Stimulated activated naive B cell treated with anti-CD40 and anti-IgM and Interleukin-4, amounts not matched to agents 10 μg/mL and 1 μg/mL and 100 μg/mL, for 72 hours (primary cell): ENCODE measurements around the gene EFCAB10.
A peak's percentile ranks its signal among the peaks of the same experiment; 100 is the strongest.
"Not testable (repeated sequence)": the region's sequence is repeated elsewhere in the genome, so short reads cannot be mapped to it uniquely, and the experiment has no call there.

Experiments used
- ATAC-seq, 2 donors: fragments of 150-1000 bp; cut with Tn5 transposase; replicated peaks; 2 replicates each; pipeline ENCODE4 v1.10.0; 2021; ENCODE audit warnings: moderate library complexity in 1 of 2
- DNase-seq: peaks from one replicate; pipeline ENCODE4 v3.0.0; 2021
- H3K27ac Mint-ChIP-seq: one replicate; pipeline ENCODE4 v1.8.0; 2022; ENCODE audit warnings: mild to moderate bottlenecking, mixed read lengths
- H3K27me3 Mint-ChIP-seq, 2 donors: one replicate each; pipeline ENCODE4 v1.8.0; 2022; ENCODE audit warnings: mixed read lengths in 2 of 2
- H3K36me3 Mint-ChIP-seq, 2 donors: one replicate each; pipeline ENCODE4 v1.8.0; 2022; ENCODE audit warnings: mixed read lengths in 2 of 2, mild to moderate bottlenecking in 1 of 2
- H3K4me1 Mint-ChIP-seq, 2 donors: one replicate each; pipeline ENCODE4 v1.8.0; 2022; ENCODE audit warnings: mixed read lengths in 2 of 2, mild to moderate bottlenecking in 1 of 2
- H3K4me3 Mint-ChIP-seq, 2 donors: one replicate each; pipeline ENCODE4 v1.8.0; 2022; ENCODE audit warnings: mild to moderate bottlenecking in 2 of 2, mixed read lengths in 2 of 2, moderate library complexity in 1 of 2
- H3K9me3 Mint-ChIP-seq, 2 donors: one replicate each; pipeline ENCODE4 v1.8.0; 2022; ENCODE audit warnings: mixed read lengths in 2 of 2, mild to moderate bottlenecking in 1 of 2

Gene EFCAB10

GRCh38 chr7:105611856-105612775 lies 30.8 kb upstream of the EFCAB10 start:
- no peak overlapping the region for H3K4me3 Mint-ChIP-seq
- H3K27me3 Mint-ChIP-seq = no peaks in the 10 kb centered on the region
- DNase-seq (no peak), ATAC-seq (no peak)
- H3K9me3 Mint-ChIP-seq = no peaks in the 10 kb centered on the region
- peak overlapping the region; percentile 28 for H3K27ac Mint-ChIP-seq
- peaks cover 11 to 47% of the 10 kb centered on the region in 2 donors for H3K36me3 Mint-ChIP-seq
- no peaks in the 10 kb centered on the region for H3K4me1 Mint-ChIP-seq

GRCh38 chr7:105610165-105610930 lies 29.1 kb upstream of the EFCAB10 start:
- Mint-ChIP-seq H3K9me3 (no peaks in the 10 kb centered on the region), H3K4me3 (no peak overlapping the region), H3K27ac (no peak overlapping the region), H3K27me3 (no peaks in the 10 kb centered on the region), H3K4me1 (no peaks in the 10 kb centered on the region), H3K36me3 (peaks cover 10 to 44% of the 10 kb centered on the region in 2 donors)
- DNase-seq = no peak
- ATAC-seq = no peak

- no peaks in the 10 kb centered on the region for H3K27me3 Mint-ChIP-seq
- H3K9me3 Mint-ChIP-seq = no peaks in the 10 kb centered on the region
- no peak overlapping the region for H3K27ac Mint-ChIP-seq
- H3K4me3 Mint-ChIP-seq = no peak overlapping the region
- H3K4me1 Mint-ChIP-seq = no peaks in the 10 kb centered on the region
- ATAC-seq (no peak), DNase-seq (no peak)
- H3K36me3 Mint-ChIP-seq = peaks cover 2 to 18% of the 10 kb centered on the region in 2 donors
Observed at GRCh38 chr7:105602325-105603305, 21.3 kb upstream of the EFCAB10 start.

DNA sequence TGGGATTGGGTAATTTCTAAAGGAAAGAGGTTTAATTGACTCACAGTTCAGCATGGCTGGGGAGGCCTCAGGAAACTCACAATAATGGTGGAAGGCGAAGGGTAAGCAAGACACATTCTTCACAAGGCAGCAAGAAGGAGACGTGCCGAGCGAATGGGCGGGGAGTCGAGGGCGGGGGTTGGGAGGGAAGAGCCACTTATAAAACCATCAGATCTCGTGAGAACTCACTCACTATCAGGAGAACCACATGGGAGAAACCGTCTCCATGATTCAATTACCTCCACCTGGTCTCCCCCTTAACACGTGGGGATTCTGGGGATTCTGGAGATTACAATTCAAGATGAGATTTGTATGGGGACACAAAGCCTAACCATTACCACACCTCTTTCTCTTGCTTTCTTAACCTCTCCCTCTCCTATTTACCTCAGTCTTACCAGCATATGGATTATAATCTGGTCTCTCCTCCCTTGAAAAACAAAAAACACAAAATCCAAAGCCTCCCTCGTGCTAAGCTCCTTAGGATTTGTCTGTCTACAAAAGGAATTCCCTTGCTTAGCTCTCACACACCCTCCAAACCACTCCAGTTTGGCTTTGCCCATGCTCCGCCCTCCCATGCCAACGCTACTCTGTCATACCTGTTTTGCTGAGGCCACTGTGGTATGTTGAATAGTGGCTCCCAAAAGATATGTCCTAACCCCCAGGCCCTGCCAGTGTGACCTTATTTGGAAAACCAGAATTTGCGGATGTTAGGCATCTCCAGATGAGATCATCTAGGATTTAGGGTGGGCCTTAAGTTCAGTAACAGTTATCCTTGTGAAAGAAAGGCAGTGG lies 19.6 kb upstream of the EFCAB10 start:
- Mint-ChIP-seq H3K4me3 (no peak overlapping the region), H3K36me3 (peaks cover 2 to 6% of the 10 kb centered on the region in 2 donors), H3K9me3 (no peaks in the 10 kb centered on the region), H3K27me3 (peaks cover 4 to 5% of the 10 kb centered on the region in 2 donors), H3K27ac (no peak overlapping the region), H3K4me1 (no peaks in the 10 kb centered on the region)
- DNase-seq (no peak), ATAC-seq (no peak)

GRCh38 chr7:105599551-105599950 lies 18.3 kb upstream of the EFCAB10 start:
- Mint-ChIP-seq H3K36me3 (peaks cover 2 to 6% of the 10 kb centered on the region in 2 donors), H3K27ac (no peak overlapping the region), H3K27me3 (peaks cover 4 to 5% of the 10 kb centered on the region in 2 donors), H3K4me3 (no peak overlapping the region), H3K4me1 (no peaks in the 10 kb centered on the region), H3K9me3 (no peaks in the 10 kb centered on the region)
- DNase-seq (no peak), ATAC-seq (no peak)

DNA sequence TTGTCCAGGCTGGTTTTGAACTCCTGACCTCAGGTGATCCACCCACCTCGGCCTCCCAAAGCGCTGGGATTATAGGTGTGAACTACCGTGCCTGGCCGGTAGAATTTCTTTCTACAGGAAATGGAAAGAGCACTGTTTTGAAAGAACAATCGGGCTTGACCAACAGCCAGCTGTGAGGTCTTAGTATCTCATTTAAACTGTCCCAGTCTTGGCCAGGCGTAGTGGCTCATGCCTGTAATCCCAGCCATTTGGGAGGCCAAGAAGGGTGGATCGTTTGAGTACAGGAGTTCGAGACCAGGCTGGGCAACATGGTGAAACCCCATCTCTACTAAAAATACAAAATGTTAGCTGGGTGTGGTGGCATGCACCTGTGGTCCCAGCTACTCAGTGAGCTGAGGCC lies 17.8 kb upstream of the EFCAB10 start:
- H3K27ac Mint-ChIP-seq, DNase-seq, ATAC-seq, H3K27me3 Mint-ChIP-seq, H3K4me1 Mint-ChIP-seq, H3K9me3 Mint-ChIP-seq, H3K4me3 Mint-ChIP-seq, H3K36me3 Mint-ChIP-seq: not testable (repeated sequence)

GRCh38 chr7:105596866-105597265 lies 15.6 kb upstream of the EFCAB10 start:
- no peak overlapping the region for H3K27ac Mint-ChIP-seq

GRCh38 chr7:105594034-105594433 lies 12.7 kb upstream of the EFCAB10 start:
- no peaks in the 10 kb centered on the region for H3K36me3 Mint-ChIP-seq
- no peak overlapping the region for H3K4me3 Mint-ChIP-seq
- H3K27ac Mint-ChIP-seq = no peak overlapping the region
- peaks cover 5 to 6% of the 10 kb centered on the region in 2 donors for H3K4me1 Mint-ChIP-seq
- ATAC-seq (no peak), DNase-seq (no peak)
- H3K27me3 Mint-ChIP-seq = peaks cover 4 to 5% of the 10 kb centered on the region in 2 donors
- no peaks in the 10 kb centered on the region for H3K9me3 Mint-ChIP-seq

More at GRCh38 chr7:105596866-105597265, 15.6 kb upstream of the EFCAB10 start:
- Mint-ChIP-seq H3K36me3 (no peaks in the 10 kb centered on the region), H3K27me3 (peaks cover 4 to 5% of the 10 kb centered on the region in 2 donors), H3K9me3 (no peaks in the 10 kb centered on the region), H3K4me1 (no peaks in the 10 kb centered on the region), H3K4me3 (no peak overlapping the region)
- DNase-seq (no peak), ATAC-seq (no peak)

- H3K9me3 Mint-ChIP-seq = no peaks in the 10 kb centered on the region
- DNase-seq (no peak), ATAC-seq (no peak)
- no peak overlapping the region for H3K27ac Mint-ChIP-seq
- peaks cover 11 to 17% of the 10 kb centered on the region in 2 donors for H3K4me1 Mint-ChIP-seq
- H3K4me3 Mint-ChIP-seq = no peak overlapping the region
- no peaks in the 10 kb centered on the region for H3K27me3 Mint-ChIP-seq
- no peaks in the 10 kb centered on the region for H3K36me3 Mint-ChIP-seq
Observed at GRCh38 chr7:105591522-105591921, 10.2 kb upstream of the EFCAB10 start.

DNA sequence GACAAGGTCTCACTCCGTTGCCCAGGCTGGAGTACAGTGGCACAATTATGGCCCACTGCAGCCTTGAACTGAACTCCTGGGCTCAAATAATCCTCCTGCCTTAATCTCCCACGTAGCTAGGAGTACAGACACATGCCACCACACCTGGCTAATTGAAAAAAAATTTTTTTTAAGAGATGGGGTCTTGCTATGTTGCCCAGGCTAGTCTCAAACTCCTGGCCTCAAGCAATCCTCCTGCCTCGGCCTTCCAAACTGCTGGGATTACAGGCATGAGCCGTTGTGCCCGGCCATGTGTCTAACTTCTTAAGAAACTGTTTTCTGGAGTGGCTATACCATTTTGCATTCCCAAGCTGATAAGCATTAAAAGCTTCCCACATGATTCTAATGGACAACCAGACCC lies 9.5 kb upstream of the EFCAB10 start:
- ATAC-seq = no peak
- Mint-ChIP-seq H3K4me3 (no peak overlapping the region), H3K9me3 (no peaks in the 10 kb centered on the region), H3K4me1 (peaks cover 14 to 17% of the 10 kb centered on the region in 2 donors), H3K36me3 (no peaks in the 10 kb centered on the region), H3K27ac (no peak overlapping the region), H3K27me3 (no peaks in the 10 kb centered on the region)
- no peak for DNase-seq

DNA sequence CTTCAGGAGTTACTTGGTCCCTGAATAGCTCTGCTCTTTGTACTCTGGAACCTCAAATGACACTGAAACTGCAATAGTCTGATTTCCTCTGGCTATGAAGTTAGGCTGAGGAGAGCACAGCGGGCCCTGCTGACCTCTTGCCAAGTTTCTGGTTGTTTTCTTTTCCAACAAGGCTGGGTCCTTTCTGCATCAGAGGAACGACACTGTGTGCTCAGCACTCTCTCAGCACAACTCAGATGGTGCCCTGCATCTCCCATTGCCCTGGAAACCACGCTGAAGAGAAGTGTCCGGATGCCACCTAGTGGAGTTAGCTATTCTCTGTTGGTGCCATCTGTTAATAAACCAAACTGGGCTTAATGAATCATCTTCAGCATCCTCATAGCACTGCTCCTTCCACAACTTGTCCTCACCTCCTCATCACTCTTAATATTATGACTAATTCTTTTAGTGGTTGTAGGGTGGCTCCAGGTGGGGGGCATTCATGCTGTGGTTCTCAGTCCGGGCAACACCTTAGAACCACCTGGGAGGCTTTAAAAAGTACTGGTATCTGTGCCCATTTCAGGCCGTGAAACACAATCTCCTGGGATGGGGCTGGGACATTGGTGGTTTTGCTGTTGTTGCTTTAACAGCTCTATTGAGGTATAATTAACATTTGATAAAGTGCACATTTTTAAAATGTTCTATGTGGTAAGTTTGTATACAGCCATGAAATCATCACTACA lies 8.2 kb upstream of the EFCAB10 start:
- Mint-ChIP-seq H3K36me3 (peaks cover 2 to 3% of the 10 kb centered on the region in 2 donors), H3K27me3 (no peaks in the 10 kb centered on the region), H3K9me3 (peaks cover 2 to 3% of the 10 kb centered on the region in 2 donors), H3K4me1 (peaks cover 14 to 17% of the 10 kb centered on the region in 2 donors), H3K4me3 (no peak overlapping the region), H3K27ac (peak overlapping the region; percentile 81)
- peak; percentile 97 to 98 for ATAC-seq
- DNase-seq = peak; percentile 35

DNA sequence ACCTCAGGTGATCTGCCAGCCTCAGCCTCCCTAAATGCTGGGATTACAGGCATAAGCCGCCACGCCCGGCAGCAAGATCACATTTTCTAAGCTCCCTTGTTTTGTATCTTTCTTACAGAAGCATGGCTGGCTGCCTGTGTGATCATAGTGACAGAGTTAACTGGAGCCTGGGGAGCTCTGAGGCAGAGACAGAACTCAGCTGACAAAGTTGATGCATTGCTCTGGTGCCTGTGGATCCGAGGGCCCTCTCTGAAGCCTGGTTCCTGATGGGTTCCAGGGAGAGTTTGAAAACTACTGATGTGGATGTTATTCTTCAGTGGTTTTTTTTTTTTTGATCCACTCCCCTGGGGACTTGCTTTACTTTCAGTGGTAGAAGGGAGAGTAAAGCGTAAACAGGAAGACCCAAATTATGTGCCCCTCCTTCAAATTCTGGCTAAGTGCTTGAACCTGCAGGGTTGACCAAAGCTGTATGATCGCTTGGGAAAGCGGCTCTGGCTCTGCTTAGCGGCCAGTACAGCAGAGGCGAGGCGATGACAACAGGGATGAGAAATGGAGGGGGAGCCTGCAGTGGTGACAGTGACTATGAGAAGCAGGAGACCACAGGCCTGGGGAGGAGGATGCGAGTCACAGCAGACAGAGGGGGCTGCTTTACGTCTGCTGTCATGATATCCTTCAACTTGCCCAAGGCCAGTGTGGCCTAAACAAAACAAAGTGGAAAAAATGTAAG lies 6.8 kb upstream of the EFCAB10 start:
- Mint-ChIP-seq H3K36me3 (peaks cover 4 to 8% of the 10 kb centered on the region in 2 donors), H3K27me3 (no peaks in the 10 kb centered on the region), H3K4me3 (peak overlapping the region in 1 of 2 donors; percentile 17), H3K4me1 (peaks cover 14 to 17% of the 10 kb centered on the region in 2 donors), H3K27ac (no peak overlapping the region), H3K9me3 (peaks cover 4 to 7% of the 10 kb centered on the region in 2 donors)
- ATAC-seq = peak in 1 of 2 donors; percentile 21
- no peak for DNase-seq
